Measurements from ENCODE around the gene RAB31. TPM values are rescaled to one million over a fixed set of nuclear protein-coding genes. Genes with fewer than 3 reads are reported as not detected.

RAB31 gene
- total RNA-seq, 1 experiment from 2014 or later: 2.3 TPM

DNA sequence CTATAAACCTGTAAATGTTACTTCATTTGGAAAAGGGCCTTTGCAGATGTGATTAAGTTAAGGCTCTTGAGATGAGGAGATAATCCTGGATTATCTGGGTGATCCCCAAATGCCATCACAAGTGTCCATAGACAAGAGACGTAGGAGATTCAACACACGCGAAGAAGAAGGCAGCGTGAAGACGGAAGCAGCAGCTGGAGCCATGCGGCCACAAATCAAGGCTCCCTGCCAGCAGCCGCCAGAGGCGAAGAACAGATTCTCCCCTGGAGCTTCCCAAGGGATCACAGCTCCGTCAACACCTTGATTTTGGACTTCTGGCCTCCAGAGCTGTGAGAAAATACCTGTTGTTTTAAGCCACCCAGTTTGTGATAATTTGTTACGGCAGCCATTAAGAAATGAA is 194.7 kb downstream of the RAB31 start:
- Mint-ChIP-seq H3K36me3 (ENCODE audit: insufficient read depth, unreplicated experiment) (no peaks in the 10 kb centered on the region), H3K9me3 (ENCODE audit: low read depth, unreplicated experiment) (no peaks in the 10 kb centered on the region), H3K27ac (ENCODE audit: unreplicated experiment) (no peak overlapping the region), H3K27me3 (ENCODE audit: unreplicated experiment) (no peaks in the 10 kb centered on the region), H3K4me3 (ENCODE audit: low read depth, unreplicated experiment) (no peak overlapping the region), H3K4me1 (ENCODE audit: low read depth, unreplicated experiment) (peaks cover 25% of the 10 kb centered on the region)
- no TSS peak for BruUV-seq (replicated peaks)
- CTCF ChIA-PET: no interaction called here
- TF ChIP-seq, protein P1, sequence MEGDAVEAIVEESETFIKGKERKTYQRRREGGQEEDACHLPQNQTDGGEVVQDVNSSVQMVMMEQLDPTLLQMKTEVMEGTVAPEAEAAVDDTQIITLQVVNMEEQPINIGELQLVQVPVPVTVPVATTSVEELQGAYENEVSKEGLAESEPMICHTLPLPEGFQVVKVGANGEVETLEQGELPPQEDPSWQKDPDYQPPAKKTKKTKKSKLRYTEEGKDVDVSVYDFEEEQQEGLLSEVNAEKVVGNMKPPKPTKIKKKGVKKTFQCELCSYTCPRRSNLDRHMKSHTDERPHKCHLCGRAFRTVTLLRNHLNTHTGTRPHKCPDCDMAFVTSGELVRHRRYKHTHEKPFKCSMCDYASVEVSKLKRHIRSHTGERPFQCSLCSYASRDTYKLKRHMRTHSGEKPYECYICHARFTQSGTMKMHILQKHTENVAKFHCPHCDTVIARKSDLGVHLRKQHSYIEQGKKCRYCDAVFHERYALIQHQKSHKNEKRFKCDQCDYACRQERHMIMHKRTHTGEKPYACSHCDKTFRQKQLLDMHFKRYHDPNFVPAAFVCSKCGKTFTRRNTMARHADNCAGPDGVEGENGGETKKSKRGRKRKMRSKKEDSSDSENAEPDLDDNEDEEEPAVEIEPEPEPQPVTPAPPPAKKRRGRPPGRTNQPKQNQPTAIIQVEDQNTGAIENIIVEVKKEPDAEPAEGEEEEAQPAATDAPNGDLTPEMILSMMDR (IDR thresholded peaks at IDR 0.05; ENCODE audit: unreplicated experiment): no peak
- no peak for DNase-seq
- intact Hi-C loops (cut with micrococcal nuclease; ENCODE audit: unreplicated experiment): no loop called here

DNA sequence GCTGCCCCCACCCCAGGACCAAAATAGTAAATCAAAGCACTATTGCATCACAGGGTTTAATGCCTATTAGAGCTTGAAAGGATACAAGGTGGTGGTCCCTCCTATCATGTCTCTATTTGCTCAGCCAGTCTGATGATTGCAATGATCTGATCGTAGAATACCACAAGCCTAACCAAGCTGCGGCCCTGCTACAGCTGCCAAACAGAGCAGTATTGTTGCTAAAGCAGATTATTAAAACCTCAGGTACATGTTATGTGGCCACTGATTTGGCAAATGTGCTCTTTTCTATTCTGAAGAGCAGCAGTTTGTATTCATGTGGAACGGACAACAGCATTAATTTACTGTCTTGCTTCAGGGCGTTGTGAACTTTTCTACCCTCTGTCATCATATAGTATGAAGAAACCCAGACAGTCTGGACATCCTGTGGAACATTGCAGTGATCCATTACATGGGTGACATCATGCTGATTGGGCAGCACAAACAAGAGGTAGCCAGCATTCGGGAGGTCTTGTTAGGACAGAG is 197.4 kb downstream of the RAB31 start:
- Mint-ChIP-seq H3K27me3 (ENCODE audit: unreplicated experiment) (peaks cover 14% of the 10 kb centered on the region), H3K4me1 (ENCODE audit: low read depth, unreplicated experiment) (peaks cover 8% of the 10 kb centered on the region), H3K27ac (ENCODE audit: unreplicated experiment) (no peak overlapping the region), H3K9me3 (ENCODE audit: low read depth, unreplicated experiment) (no peaks in the 10 kb centered on the region), H3K36me3 (ENCODE audit: insufficient read depth, unreplicated experiment) (no peaks in the 10 kb centered on the region), H3K4me3 (ENCODE audit: low read depth, unreplicated experiment) (no peak overlapping the region)
- DNase-seq: no peak
- intact Hi-C loops (cut with micrococcal nuclease; ENCODE audit: unreplicated experiment): no loop called here
- CTCF ChIA-PET: no interaction called here
- TF ChIP-seq, protein P1 (IDR thresholded peaks at IDR 0.05; ENCODE audit: unreplicated experiment): no peak
- BruUV-seq (replicated peaks): no TSS peak

DNA sequence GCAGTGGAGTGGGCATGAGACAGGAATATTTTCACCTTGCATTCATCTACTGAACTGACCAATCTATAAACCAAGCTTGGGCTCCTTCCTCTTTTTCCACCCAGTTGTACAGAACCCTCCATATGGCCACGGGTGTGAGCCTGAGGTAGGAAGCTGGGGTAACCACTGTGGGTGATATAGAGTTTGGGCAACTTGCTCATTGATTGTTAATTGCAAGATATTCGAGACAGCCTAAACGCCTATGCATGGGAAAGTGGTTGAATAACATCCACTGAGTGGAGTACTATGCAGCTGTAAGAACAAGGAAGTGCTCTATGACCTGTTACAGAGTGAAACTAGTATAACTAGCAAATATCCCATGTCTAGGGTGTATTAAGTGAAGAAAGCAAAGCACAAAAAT is 198.4 kb downstream of the RAB31 start:
- Mint-ChIP-seq H3K36me3 (ENCODE audit: insufficient read depth, unreplicated experiment) (no peaks in the 10 kb centered on the region), H3K4me1 (ENCODE audit: low read depth, unreplicated experiment) (no peaks in the 10 kb centered on the region), H3K9me3 (ENCODE audit: low read depth, unreplicated experiment) (no peaks in the 10 kb centered on the region), H3K27ac (ENCODE audit: unreplicated experiment) (no peak overlapping the region), H3K27me3 (ENCODE audit: unreplicated experiment) (peaks cover 14% of the 10 kb centered on the region), H3K4me3 (ENCODE audit: low read depth, unreplicated experiment) (no peak overlapping the region)
- DNase-seq: no peak
- CTCF ChIA-PET: no interaction called here
- intact Hi-C loops (cut with micrococcal nuclease; ENCODE audit: unreplicated experiment): no loop called here
- TF ChIP-seq, protein P1 (IDR thresholded peaks at IDR 0.05; ENCODE audit: unreplicated experiment): no peak
- BruUV-seq (replicated peaks): no TSS peak

DNA sequence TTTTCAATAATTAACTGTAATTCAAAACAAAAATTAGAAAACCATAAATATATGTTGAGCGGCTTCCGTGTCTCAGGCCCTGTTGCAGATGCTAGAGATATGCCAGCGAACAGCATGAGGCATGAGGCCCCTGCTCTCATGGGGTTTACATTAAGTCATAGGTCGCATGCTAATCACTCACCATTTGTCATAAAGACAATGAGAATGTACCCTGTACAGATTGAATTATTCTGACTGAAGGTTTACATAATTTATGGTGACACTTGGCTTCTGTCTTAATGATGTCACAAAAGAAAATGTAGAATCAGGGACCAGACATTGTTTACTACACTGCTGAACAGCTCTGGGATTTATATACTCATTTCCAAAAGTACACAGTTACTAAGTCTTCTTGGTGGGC is 199.8 kb downstream of the RAB31 start:
- no peak for DNase-seq
- intact Hi-C loops (cut with micrococcal nuclease; ENCODE audit: unreplicated experiment): no loop called here
- H3K4me1 Mint-ChIP-seq (ENCODE audit: low read depth, unreplicated experiment): no peaks in the 10 kb centered on the region
- peaks cover 14% of the 10 kb centered on the region for H3K27me3 Mint-ChIP-seq (ENCODE audit: unreplicated experiment)
- peaks cover 4% of the 10 kb centered on the region for H3K36me3 Mint-ChIP-seq (ENCODE audit: insufficient read depth, unreplicated experiment)
- BruUV-seq (replicated peaks): no TSS peak
- no peak overlapping the region for H3K27ac Mint-ChIP-seq (ENCODE audit: unreplicated experiment)
- H3K9me3 Mint-ChIP-seq (ENCODE audit: low read depth, unreplicated experiment): peaks cover 2% of the 10 kb centered on the region
- TF ChIP-seq, protein P1 (IDR thresholded peaks at IDR 0.05; ENCODE audit: unreplicated experiment): no peak
- H3K4me3 Mint-ChIP-seq (ENCODE audit: low read depth, unreplicated experiment): no peak overlapping the region
- CTCF ChIA-PET: no interaction called here

Measured in Calu3 (cell line).